K562 (cell line): ENCODE measurements around the gene SLC1A4. TPM values are rescaled to one million over a fixed set of nuclear protein-coding genes. Genes with fewer than 3 reads are reported as not detected.

Source experiments
- ASH1L ChIP-seq: fragments of 450-650 bp; IDR thresholded peaks from 2 replicates; pipeline ENCODE4 v1.6.1; 2018; ENCODE audit warnings: borderline replicate concordance, mild to moderate bottlenecking, low read depth; ENCODE audit not compliant: partially characterized antibody
- ELK3 ChIP-seq: fragments of 450-650 bp; formaldehyde crosslinking; IDR thresholded peaks from 2 replicates; pipeline ENCODE4 v1.4.0; 2020; ENCODE audit warnings: mild to moderate bottlenecking
- HMG20A ChIP-seq: fragments of 450-650 bp; formaldehyde crosslinking; conservative IDR thresholded peaks from 2 replicates; pipeline ENCODE4 v1.4.0; 2020; ENCODE audit warnings: mild to moderate bottlenecking, mixed read lengths
- polyA plus RNA-seq, 8 experiments: library from polyadenylated mRNA; depleted of rRNA in 4 of 8; stranded (reverse) in 5 of 8; unstranded in 3 of 8; fragments of >200 nt; fragmentation: Nextera tagmentation in 2 of 8; fragmentation: Illumina TruSeq in 1 of 8; extraction: Ambion mirVana in 2 of 8; extraction: Trizol in 1 of 8; gene quantifications; 2 replicates each; pipeline versions ENCODE4 v1.2.1 to v1.2.3, GENCODE V29; 2011 to 2014; ENCODE audit warnings: inconsistent platforms in 1 of 8, missing spikeins in 1 of 8
- total RNA-seq, 7 experiments: library from RNA; depleted of rRNA in 6 of 7; stranded (reverse); fragments of >200 nt in 6 of 7; fragmentation: Illumina TruSeq in 2 of 7; extraction: Trizol in 2 of 7; gene quantifications; 2 replicates each; pipeline versions ENCODE4 v1.2.1 to v1.2.3, GENCODE V29; 2011 to 2021; ENCODE audit warnings: low replicate concordance in 1 of 7
- TF ChIP-seq, protein P1 (sequence below): fragments of 450-650 bp; IDR thresholded peaks from 2 replicates; pipeline ENCODE4 v1.6.1; 2016; ENCODE audit warnings: mild to moderate bottlenecking, moderate library complexity

The SLC1A4 gene
- total and polyA plus RNA-seq, 9 of the 15 experiments (the other 6 are each of a cell fraction or from before 2014, with no cell fraction given) = 4.4 to 24.0 (median 10.9) TPM

DNA sequence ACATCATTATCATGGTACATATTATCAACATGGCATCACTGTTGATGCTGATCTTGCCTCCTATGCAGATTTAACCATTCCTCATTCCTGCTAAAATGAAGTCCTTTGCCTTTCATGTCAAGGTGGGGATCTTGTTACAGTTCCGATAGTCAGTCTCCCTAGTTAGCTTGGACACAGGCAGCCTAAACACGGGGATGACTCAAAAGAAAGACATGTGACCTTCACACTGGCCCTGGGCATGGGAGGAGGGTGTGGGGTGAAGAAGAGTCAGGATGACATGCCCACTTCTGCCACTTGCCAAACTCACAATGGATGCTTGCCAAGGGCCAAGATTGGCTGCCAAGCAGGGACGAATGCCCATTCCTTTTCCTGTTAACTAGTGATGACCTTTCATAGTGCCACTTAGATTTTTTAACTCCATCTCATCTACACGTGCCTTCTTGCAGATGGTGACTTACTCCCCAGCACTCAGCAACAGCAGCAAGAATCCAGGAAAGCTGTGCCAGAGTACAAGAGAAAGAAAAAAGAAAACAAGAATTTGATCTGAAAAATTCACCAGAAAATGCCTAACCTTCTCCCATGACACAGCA is 13.9 kb upstream of the SLC1A4 start (continued):
- TF ChIP-seq, protein P1, sequence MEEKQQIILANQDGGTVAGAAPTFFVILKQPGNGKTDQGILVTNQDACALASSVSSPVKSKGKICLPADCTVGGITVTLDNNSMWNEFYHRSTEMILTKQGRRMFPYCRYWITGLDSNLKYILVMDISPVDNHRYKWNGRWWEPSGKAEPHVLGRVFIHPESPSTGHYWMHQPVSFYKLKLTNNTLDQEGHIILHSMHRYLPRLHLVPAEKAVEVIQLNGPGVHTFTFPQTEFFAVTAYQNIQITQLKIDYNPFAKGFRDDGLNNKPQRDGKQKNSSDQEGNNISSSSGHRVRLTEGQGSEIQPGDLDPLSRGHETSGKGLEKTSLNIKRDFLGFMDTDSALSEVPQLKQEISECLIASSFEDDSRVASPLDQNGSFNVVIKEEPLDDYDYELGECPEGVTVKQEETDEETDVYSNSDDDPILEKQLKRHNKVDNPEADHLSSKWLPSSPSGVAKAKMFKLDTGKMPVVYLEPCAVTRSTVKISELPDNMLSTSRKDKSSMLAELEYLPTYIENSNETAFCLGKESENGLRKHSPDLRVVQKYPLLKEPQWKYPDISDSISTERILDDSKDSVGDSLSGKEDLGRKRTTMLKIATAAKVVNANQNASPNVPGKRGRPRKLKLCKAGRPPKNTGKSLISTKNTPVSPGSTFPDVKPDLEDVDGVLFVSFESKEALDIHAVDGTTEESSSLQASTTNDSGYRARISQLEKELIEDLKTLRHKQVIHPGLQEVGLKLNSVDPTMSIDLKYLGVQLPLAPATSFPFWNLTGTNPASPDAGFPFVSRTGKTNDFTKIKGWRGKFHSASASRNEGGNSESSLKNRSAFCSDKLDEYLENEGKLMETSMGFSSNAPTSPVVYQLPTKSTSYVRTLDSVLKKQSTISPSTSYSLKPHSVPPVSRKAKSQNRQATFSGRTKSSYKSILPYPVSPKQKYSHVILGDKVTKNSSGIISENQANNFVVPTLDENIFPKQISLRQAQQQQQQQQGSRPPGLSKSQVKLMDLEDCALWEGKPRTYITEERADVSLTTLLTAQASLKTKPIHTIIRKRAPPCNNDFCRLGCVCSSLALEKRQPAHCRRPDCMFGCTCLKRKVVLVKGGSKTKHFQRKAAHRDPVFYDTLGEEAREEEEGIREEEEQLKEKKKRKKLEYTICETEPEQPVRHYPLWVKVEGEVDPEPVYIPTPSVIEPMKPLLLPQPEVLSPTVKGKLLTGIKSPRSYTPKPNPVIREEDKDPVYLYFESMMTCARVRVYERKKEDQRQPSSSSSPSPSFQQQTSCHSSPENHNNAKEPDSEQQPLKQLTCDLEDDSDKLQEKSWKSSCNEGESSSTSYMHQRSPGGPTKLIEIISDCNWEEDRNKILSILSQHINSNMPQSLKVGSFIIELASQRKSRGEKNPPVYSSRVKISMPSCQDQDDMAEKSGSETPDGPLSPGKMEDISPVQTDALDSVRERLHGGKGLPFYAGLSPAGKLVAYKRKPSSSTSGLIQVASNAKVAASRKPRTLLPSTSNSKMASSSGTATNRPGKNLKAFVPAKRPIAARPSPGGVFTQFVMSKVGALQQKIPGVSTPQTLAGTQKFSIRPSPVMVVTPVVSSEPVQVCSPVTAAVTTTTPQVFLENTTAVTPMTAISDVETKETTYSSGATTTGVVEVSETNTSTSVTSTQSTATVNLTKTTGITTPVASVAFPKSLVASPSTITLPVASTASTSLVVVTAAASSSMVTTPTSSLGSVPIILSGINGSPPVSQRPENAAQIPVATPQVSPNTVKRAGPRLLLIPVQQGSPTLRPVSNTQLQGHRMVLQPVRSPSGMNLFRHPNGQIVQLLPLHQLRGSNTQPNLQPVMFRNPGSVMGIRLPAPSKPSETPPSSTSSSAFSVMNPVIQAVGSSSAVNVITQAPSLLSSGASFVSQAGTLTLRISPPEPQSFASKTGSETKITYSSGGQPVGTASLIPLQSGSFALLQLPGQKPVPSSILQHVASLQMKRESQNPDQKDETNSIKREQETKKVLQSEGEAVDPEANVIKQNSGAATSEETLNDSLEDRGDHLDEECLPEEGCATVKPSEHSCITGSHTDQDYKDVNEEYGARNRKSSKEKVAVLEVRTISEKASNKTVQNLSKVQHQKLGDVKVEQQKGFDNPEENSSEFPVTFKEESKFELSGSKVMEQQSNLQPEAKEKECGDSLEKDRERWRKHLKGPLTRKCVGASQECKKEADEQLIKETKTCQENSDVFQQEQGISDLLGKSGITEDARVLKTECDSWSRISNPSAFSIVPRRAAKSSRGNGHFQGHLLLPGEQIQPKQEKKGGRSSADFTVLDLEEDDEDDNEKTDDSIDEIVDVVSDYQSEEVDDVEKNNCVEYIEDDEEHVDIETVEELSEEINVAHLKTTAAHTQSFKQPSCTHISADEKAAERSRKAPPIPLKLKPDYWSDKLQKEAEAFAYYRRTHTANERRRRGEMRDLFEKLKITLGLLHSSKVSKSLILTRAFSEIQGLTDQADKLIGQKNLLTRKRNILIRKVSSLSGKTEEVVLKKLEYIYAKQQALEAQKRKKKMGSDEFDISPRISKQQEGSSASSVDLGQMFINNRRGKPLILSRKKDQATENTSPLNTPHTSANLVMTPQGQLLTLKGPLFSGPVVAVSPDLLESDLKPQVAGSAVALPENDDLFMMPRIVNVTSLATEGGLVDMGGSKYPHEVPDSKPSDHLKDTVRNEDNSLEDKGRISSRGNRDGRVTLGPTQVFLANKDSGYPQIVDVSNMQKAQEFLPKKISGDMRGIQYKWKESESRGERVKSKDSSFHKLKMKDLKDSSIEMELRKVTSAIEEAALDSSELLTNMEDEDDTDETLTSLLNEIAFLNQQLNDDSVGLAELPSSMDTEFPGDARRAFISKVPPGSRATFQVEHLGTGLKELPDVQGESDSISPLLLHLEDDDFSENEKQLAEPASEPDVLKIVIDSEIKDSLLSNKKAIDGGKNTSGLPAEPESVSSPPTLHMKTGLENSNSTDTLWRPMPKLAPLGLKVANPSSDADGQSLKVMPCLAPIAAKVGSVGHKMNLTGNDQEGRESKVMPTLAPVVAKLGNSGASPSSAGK = no peak
- TF ChIP-seq HMG20A (CRISPR knock-in tag) = no peak
- TF ChIP-seq ASH1L = no peak
- TF ChIP-seq ELK3 (CRISPR knock-in tag) = no peak
- TF ChIP-seq, all 486 proteins: peak for 3
